Stimulated activated CD4-positive, alpha-beta T cell treated with anti-CD3 and anti-CD28 coated beads, Interleukin-15, amount 100 ng/mL, for 24 hours (primary cell): Measurements from ENCODE around the gene HAX1.
A peak's percentile ranks its signal among the peaks of the same experiment; 100 is the strongest.
"Not testable (repeated sequence)": the region's sequence is repeated elsewhere in the genome, so short reads cannot be mapped to it uniquely, and the experiment has no call there.

ENCODE experiments used
- DNase-seq: peaks from one replicate; pipeline ENCODE4 v3.0.0-alpha.2; 2020

HAX1 gene

GRCh38 chr1:154287591-154287990, 15.2 kb downstream of the HAX1 start:
- DNase-seq, result not testable (repeated sequence)

GRCh38 chr1:154288661-154289060, 16.2 kb downstream of the HAX1 start:
- no peak for DNase-seq

DNA sequence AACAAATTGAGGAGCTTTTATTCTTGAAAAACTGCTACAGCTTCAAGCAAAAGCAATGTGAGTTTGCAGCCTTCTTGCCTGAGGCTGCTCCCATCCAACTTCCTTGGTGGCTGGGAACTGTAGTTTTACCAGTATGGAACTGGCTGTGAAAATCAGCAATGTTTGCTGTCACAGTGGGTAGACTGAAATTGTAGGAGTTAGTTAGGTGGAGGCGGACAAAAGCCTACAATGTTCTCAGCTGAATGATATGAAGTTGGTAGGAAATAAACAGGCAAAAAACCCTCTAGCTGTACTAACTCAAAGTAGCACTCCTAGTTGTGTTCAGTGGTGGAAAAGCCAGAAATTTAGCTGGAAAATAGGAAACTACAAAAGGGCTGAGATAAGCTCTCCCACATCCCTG, 18.5 kb downstream of the HAX1 start:
- DNase-seq, result no peak

DNA sequence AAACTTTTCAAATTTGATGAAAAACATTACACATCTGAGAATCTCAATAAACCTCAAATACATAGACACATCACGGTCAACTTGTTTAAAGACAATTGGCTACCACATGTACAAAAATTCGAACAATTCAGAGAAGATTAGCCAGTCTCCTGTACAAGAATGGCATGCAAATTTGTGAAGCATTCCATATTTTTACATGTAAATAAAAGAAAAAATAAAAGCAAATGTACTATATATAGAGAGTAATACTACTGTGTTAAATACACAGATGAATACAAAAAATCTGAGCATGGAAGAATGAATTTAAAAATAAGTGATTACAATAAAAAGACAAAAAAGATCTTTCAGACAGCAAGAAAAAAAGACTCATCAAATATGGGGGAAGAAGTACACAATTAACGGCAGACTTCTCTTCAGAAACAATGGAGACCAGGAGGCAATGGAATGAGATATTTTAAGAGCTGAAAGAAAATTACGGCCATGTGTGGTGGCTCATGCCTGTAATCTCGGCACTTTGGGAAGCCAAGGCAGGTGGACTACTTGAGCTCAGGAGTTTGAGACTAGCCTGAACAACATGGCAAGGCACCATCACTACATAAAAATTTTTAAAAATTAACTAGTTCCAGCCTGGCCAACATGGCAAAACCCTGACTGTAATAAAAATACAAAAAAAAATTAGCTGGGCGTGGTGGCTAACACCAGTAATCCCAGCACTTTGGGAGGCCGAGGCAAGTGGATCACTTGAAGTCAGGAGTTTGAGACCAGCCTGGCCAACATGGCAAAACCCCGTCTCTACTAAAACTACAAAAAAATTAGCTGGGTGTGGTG, 23.2 kb downstream of the HAX1 start:
- DNase-seq, result no peak

- no peak for DNase-seq
Measured at GRCh38 chr1:154301582-154301981, 29.2 kb downstream of the HAX1 start.

DNA sequence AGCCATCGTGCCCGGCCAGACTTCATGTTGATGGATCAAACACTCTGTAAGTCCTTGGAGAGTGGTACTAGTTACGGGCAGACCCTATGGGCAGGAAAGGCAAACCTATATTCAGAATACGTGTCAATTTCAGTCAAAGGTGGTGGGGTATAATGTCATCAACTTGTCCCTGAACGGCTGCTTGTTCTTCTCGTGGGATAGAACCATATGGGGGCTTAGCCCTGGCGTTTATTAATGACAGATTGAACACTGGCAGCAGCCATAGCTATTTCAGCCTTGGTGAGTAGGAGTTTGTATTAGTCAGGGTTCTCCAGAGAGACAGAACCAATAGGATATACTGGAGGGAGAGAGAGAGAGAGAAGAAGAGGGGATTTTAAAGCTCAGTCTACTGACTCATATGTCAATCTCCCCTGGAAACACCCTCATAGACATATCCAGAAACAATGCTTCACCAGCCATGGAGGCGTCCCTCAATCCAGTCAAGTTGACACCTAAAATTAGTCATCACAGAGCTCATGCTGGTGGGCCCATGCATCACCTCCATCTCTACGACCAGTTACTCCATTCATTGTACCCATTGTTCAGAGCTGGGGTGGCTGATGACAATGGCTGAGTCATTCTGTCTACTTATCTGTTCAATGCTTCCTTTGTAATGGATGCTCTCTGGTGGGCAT, 32.4 kb downstream of the HAX1 start:
- peak; percentile 64 for DNase-seq

DNA sequence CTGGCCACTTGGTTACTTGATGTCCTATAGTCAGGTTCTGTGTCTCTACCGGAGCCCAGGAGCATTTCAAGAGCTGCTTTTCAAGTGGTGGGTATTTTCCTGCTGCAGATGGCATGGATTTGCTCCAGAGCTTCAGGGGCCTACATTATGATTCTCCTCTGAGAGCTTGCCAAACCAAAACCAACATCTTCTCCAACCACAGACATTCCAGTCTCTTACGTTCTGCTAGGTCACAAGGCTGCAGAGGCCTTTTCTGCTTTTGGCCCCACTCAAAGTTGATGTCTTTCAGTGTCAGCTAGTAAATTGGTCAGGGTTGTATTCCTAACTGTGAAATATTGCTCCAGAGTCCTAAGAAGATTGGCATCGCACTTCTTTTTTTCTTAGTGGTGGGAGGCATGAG, 33.7 kb downstream of the HAX1 start:
- DNase-seq, result no peak

GRCh38 chr1:154307670-154308270, 35.3 kb downstream of the HAX1 start:
- DNase-seq, result not testable (repeated sequence)

DNA sequence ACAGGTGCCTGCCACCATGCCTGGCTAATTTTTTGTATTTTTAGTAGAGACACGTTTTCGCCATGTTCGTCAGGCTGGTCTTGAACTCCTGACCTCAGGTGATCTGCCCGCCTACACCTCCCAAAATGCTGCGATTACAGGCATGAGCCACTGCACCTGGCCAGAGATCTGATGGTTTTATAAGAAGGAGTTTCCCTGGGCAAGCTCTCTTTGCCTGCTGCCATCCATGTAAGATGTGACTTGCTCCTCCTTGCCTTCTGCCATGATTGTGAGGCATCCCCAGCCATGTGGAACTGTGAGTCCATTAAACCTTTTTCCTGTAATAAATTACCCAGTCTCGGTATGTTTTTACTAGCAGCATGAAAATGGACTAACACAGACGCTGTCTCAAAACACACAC, 36.7 kb downstream of the HAX1 start:
- not testable (repeated sequence) for DNase-seq

GRCh38 chr1:154312229-154313065, 40.0 kb downstream of the HAX1 start:
- DNase-seq, result not testable (repeated sequence)

- DNase-seq, result no peak
Measured at GRCh38 chr1:154313066-154313356, 40.6 kb downstream of the HAX1 start.

GRCh38 chr1:154314226-154314625, 41.8 kb downstream of the HAX1 start:
- DNase-seq, result not testable (repeated sequence)

- DNase-seq, result no peak
Measured at GRCh38 chr1:154316704-154317103, 44.3 kb downstream of the HAX1 start.

DNA sequence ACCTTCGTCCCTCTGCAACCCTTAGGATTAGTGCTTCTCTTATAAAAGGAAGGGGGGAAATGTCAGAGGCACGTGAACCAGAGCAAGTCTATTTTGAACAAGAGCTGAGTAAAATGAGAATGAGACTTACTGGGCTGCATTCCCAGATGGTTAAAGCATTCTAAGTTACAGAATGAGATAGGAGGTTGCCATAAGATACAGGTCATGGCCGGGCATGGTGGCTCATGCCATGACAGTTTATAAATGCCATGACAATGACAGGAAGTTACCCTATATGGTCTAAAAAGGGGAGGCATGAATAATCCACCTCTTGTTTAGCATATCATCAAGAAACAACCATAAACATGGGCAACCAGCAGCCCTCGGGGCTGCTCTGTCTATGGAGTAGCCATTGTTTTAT, 46.0 kb downstream of the HAX1 start:
- DNase-seq, result no peak

DNA sequence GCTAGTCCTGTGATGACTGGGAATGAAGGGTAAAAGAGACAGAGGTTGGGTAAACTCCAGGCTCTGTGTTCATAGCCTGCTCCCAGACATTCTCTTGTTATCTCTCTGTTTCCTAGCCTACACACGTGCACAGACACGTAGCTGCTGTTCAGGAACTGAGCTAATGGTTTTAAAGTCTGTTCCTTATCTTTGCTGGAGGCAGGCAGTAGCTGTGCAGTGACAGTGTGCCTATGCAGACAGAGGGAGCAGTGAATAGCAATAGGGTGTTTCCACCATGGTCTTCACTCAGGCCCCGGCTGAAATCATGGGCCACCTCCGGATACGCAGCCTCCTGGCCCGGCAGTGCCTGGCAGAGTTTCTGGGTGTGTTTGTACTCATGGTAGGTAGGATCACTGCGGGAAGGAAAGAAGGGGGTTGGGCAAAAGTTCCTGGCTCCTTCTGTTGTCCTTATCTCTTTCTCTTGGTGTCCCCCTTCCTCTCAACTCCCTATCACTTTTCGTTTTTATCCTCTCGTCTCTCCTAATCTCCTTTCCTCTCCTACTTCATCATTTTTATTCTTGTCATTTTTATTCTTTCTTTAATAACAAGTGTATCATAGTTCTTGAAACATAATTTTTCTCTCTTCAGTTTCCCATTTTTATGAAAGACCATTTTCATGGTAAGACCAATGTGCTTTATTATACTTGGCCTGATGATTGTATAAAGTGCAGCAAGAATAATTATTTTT, 48.6 kb downstream of the HAX1 start, which contains the start of gene AQP10:
Gene AQP10, plus strand, starts transcription at position 212 of the 727 bp plus-strand sequence. Its CDS starts 63 bp downstream, at position 275.
- DNase-seq, result no peak

- not testable (repeated sequence) for DNase-seq
Measured at GRCh38 chr1:154321609-154321934, 49.1 kb downstream of the HAX1 start.

GRCh38 chr1:154323493-154323892, 51.1 kb downstream of the HAX1 start:
- DNase-seq, result no peak

GRCh38 chr1:154324241-154324640, 51.8 kb downstream of the HAX1 start:
- DNase-seq, result no peak

DNA sequence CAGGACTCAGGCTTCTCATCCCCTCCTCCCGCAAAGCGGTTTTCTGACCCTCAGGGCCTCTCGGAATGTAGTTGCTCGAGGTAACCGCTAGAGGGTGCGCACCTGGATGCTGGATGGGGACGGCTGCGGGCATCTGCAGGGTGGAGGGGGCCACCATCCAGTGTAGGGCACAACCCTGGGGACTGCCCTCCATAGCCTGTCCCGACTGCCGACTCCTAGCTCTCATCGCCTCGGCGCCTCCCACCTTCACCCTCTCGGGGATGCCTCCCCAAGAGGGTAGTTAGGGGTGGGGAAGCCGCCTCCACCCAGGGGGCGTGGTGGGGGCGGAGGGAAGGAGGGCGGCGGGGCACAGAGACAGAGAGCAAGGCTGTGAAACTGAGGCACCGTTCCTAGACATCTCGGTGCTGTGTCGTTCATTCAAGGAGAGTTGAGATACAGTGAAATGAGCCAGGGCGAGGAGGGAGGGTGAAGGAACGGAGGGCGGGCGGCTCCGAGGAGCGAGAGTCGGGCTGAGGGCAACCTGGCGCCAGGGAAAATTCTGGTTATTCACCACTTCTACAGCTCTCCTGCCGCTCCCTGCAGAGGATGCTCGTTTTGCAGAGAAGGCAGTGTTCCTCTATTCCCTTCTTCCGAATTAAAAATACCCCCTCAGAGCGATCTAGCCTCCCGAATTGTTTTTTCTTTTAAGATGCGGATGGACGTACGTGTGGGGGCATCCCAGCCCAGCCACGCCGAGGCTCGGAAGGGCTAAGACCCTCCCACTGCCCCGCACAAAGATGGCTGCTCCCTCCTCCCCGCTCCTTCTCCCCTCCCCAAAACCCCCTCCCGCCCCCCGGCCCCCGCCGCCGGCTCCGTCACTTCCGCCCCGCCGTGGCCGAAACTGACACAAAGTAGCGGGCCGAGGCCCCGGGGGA, 52.5 kb downstream of the HAX1 start, which contains the start of gene ATP8B2:
Gene ATP8B2, plus strand, starts transcription at position 857 of the 914 bp plus-strand sequence. CDS start 2,617 bp downstream, outside the sequence.
- peak; percentile 87 for DNase-seq
